GM23248 (cell line): ENCODE data around the gene ASXL1. TPM values are rescaled to one million over a fixed set of nuclear protein-coding genes. Genes with fewer than 3 reads are reported as not detected.
A peak's percentile ranks its signal among the peaks of the same experiment; 100 is the strongest.

Experiments
- DNase-seq: peaks from one replicate; pipeline ENCODE4 v3.0.0-alpha.2; 2015
- H2AFZ ChIP-seq: fragments of 200-600 bp; sonication (generic); 2 replicates; pipeline ENCODE4 v1.6.1; 2016; ENCODE audit warnings: antibody characterized with exemption
- H3F3A ChIP-seq: fragments of 200-600 bp; sonication (generic); 2 replicates; pipeline ENCODE4 v1.6.1; 2016; ENCODE audit warnings: mild to moderate bottlenecking, antibody characterized with exemption, mixed run types; ENCODE audit not compliant: insufficient read depth
- H3K27ac ChIP-seq: fragments of 200-600 bp; sonication (generic); 2 replicates; pipeline ENCODE4 v1.5.1; 2016; ENCODE audit warnings: mild to moderate bottlenecking
- H3K27me3 ChIP-seq: fragments of 200-600 bp; sonication (generic); replicated peaks from 2 replicates; pipeline ENCODE4 v1.6.1; 2016; ENCODE audit warnings: mild to moderate bottlenecking; ENCODE audit not compliant: insufficient read depth
- H3K36me3 ChIP-seq: fragments of 200-600 bp; sonication (generic); 2 replicates; pipeline ENCODE4 v1.6.1; 2016; ENCODE audit warnings: low read depth, mild to moderate bottlenecking
- H3K4me1 ChIP-seq: fragments of 200-600 bp; sonication (generic); 2 replicates; pipeline ENCODE4 v1.6.1; 2016; ENCODE audit warnings: mild to moderate bottlenecking; ENCODE audit not compliant: insufficient read depth
- H3K4me2 ChIP-seq: fragments of 200-600 bp; sonication (generic); one replicate; pipeline ENCODE4 v1.6.1; 2016; ENCODE audit warnings: mild to moderate bottlenecking; ENCODE audit not compliant: unreplicated experiment
- H3K4me3 ChIP-seq: fragments of 200-600 bp; sonication (generic); 2 replicates; pipeline ENCODE4 v1.5.1; 2016; ENCODE audit warnings: mild to moderate bottlenecking
- H3K79me2 ChIP-seq: fragments of 200-600 bp; sonication (generic); 2 replicates; pipeline ENCODE4 v1.6.1; 2016; ENCODE audit warnings: mild to moderate bottlenecking; ENCODE audit not compliant: insufficient read depth
- H3K9ac ChIP-seq: fragments of 200-600 bp; sonication (generic); 2 replicates; pipeline ENCODE4 v1.6.1; 2016; ENCODE audit warnings: mild to moderate bottlenecking
- H3K9me2 ChIP-seq: fragments of 200-600 bp; sonication (generic); 2 replicates; pipeline ENCODE4 v1.6.1; 2016; ENCODE audit warnings: mixed run types, mild to moderate bottlenecking, moderate library complexity; ENCODE audit not compliant: insufficient read depth
- H3K9me3 ChIP-seq: fragments of 200-600 bp; sonication (generic); one replicate; pipeline ENCODE4 v1.6.1; 2017; ENCODE audit warnings: low read depth
- H4K20me1 ChIP-seq: fragments of 200-600 bp; sonication (generic); 2 replicates; pipeline ENCODE4 v1.6.0; 2016; ENCODE audit not compliant: insufficient read depth
- EZH2 ChIP-seq: fragments of 200-600 bp; sonication (generic); IDR thresholded peaks from 2 replicates; pipeline ENCODE4 v1.6.1; 2018; ENCODE audit warnings: antibody characterized with exemption, mild to moderate bottlenecking; ENCODE audit not compliant: insufficient read depth, poor library complexity, severe bottlenecking
- EZH2phosphoT487 ChIP-seq: fragments of 200-600 bp; sonication (generic); IDR thresholded peaks from 2 replicates; pipeline ENCODE4 v1.6.1; 2018; ENCODE audit warnings: antibody characterized with exemption, moderate library complexity, mild to moderate bottlenecking, low read depth; ENCODE audit not compliant: insufficient read depth
- WGBS, 2 experiments: methylation state at CpG; one replicate each; pipeline ENCODE4 v1.1.6; 2015 to 2017; ENCODE audit warnings: low lambda C conversion rate in 2 of 2, low coverage in 1 of 2; ENCODE audit errors: missing lambda C conversion rate in 2 of 2; 5-methylcytosine and 5-hydroxymethylcytosine counted together
- in situ Hi-C: fragments of 300-500 bp; cut with MboI; formaldehyde crosslinking; loops from 2 replicates; pipeline ENCODE4 v1.15.0; 2020
- polyA plus RNA-seq: library from polyadenylated mRNA; unstranded; fragments of >200 nt; fragmentation: Nextera tagmentation; extraction: Ambion mirVana; gene quantifications from 2 replicates; pipeline ENCODE4 v1.2.1, GENCODE V29; 2016
- total RNA-seq: library from RNA; depleted of rRNA; stranded (reverse); fragments of >200 nt; shearing (Covaris generic); gene quantifications from 2 replicates; pipeline ENCODE4 v1.2.3, GENCODE V29; 2014; rRNA removed

ASXL1 gene
- total and polyA plus RNA-seq, 2 experiments from 2014 or later: 13.8 to 39.9 TPM

DNA sequence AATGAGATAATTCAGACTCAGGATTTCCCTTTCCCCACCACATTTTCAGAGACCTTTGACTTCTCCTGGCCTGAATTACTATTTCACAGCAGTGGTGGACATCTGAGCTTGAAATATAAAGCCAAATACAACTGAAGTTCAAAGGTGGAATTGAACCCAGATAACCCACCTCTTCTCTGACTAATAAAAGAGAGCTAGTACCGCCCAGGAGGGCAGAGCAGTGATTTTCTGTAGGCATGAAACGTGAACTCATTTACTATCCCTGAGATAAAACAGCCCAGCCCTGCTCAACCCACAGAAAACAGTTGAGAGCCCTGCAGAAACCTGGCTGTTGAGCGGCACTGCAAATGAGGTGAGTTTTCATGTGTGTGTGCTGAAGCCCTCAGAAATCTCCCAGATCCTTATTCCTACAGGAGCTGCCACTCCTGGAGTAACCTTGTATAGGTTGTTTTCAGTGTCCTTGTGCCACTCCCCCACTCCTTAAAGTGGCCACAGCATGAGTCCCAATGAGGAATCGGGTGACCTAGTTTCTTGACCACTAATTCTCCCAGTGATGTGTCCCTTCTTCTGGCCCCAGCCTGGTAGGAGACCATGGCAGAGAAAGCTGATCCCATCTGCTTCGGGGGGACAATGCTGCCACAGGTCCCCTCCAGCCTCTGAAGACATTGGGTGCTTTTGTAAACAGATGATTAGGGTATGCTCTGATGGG is 127.8 kb downstream of the ASXL1 start:
- H3K9me2 ChIP-seq: no peaks in the 10 kb centered on the region
- H3K27me3 ChIP-seq: no peaks in the 10 kb centered on the region
- WGBS, 2 experiments: 35 to 49% methylated on average over 5 of the region's 5 CpGs
- in situ Hi-C loops: no loop called here
- H4K20me1 ChIP-seq: no peaks in the 10 kb centered on the region
- H3K4me3 ChIP-seq: no peak overlapping the region
- H2AFZ ChIP-seq: peak overlapping the region; percentile 76; the same call in 1 of the 2 replicates
- H3K4me1 ChIP-seq: no peaks in the 10 kb centered on the region
- peaks cover 15% of the 10 kb centered on the region; the same call in 1 of the 2 replicates for H3F3A ChIP-seq
- H3K79me2 ChIP-seq: peaks cover 7% of the 10 kb centered on the region
- no peaks in the 10 kb centered on the region for H3K9me3 ChIP-seq
- 0 out of 2 replicates have a peak overlapping the region, but pooled peaks have one; percentile 76 for H3K9ac ChIP-seq
- no peak overlapping the region for H3K27ac ChIP-seq
- no peak for TF ChIP-seq EZH2phosphoT487
- H3K36me3 ChIP-seq: no peaks in the 10 kb centered on the region
- DNase-seq: no peak
- H3K4me2 ChIP-seq: no peak overlapping the region

DNA sequence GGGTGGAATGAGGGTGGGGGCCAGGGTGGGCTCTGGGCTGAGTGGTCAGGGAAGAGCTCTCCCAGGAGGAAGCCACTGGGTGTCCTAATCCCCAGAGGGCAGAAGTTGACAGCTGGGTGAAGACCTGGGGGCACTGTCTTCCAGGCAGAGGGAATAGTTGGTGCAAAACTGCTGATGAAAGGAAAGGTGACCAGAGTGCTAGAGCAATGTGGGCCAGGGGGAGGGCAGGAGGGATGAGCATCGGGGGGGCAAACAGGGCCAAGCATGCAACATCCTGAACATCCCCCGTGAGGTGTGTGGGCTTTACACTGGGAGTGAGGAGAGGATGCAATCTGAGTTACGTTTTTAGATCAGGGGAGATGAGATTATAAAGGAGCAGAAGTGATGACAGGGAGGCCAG is 129.2 kb downstream of the ASXL1 start:
- no peak for DNase-seq

DNA sequence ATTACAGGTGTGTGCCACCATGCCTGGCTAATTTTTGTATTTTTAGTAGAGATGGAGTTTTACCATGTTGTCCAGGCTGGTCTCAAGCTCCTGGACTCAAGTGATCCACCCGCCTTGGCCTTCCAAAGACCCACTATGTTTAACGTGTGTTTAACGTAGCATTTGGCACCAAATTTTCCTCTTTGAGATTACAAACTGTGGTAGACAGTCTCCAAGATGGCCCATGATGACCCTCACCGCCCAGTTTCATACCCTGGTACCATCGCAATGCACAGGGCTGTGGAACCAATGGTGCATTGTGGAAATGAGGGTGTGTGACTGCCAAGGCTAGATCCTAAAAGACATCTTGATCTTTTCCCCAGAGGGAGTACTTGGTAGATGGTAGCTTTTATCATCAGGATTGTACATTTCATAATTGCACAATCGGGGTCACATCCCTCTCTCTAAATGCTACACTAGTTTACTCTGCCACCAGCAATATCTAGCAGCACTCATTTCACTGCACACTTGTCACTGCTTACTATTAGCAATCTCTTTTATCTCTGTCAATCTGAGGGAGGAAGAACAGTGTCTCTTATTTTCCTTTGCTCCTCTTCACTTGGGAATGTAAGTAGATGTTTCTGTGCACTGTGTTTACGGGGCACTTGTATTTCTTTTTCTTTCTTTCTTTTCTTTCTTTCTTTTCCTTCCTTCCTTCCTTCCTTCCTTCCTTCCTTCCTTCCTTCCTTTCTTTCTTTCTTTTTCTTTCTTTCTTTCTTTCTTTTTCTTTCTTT is 130.1 kb downstream of the ASXL1 start:
- H3F3A ChIP-seq: peaks cover 15% of the 10 kb centered on the region; the same call in 1 of the 2 replicates
- no peaks in the 10 kb centered on the region for H3K4me1 ChIP-seq
- no peaks in the 10 kb centered on the region for H3K9me2 ChIP-seq
- no peak overlapping the region for H3K4me3 ChIP-seq
- no peaks in the 10 kb centered on the region for H3K79me2 ChIP-seq
- H3K27me3 ChIP-seq: no peaks in the 10 kb centered on the region
- H3K36me3 ChIP-seq: no peaks in the 10 kb centered on the region
- DNase-seq: no peak
- 80% methylated on average over 7 of the region's 7 CpGs for WGBS, 2 experiments
- no peak overlapping the region for H3K4me2 ChIP-seq
- H3K27ac ChIP-seq: no peak overlapping the region
- no peaks in the 10 kb centered on the region for H4K20me1 ChIP-seq
- no peak overlapping the region for H2AFZ ChIP-seq
- in situ Hi-C loops: no loop called here
- TF ChIP-seq EZH2phosphoT487 (no peak), EZH2 (no peak)
- H3K9me3 ChIP-seq: no peaks in the 10 kb centered on the region
- no peak overlapping the region for H3K9ac ChIP-seq

More for the DNA sequence above, 129.2 kb downstream of the ASXL1 start:
- Histone ChIP-seq H4K20me1 (no peaks in the 10 kb centered on the region), H3K27me3 (no peaks in the 10 kb centered on the region), H3K9me3 (no peaks in the 10 kb centered on the region), H3F3A (peaks cover 15% of the 10 kb centered on the region; the same call in 1 of the 2 replicates), H3K27ac (no peak overlapping the region), H3K9ac (no peak overlapping the region), H3K79me2 (no peaks in the 10 kb centered on the region; the same call in 1 of the 2 replicates), H3K9me2 (no peaks in the 10 kb centered on the region), H3K4me2 (no peak overlapping the region), H3K36me3 (no peaks in the 10 kb centered on the region), H3K4me1 (no peaks in the 10 kb centered on the region), H2AFZ (no peak overlapping the region), H3K4me3 (no peak overlapping the region)
- in situ Hi-C loops: no loop called here
- WGBS, 2 experiments: 58 to 76% methylated on average over 2 to 3 of the region's 3 CpGs
- TF ChIP-seq EZH2phosphoT487 (no peak), EZH2 (no peak)

Other genes starting within 250 kb of the ASXL1 start
- gene TM9SF4, start 248.6 kb upstream of the ASXL1 start, total RNA-seq: 40.3 and 41.3 TPM in 2 replicates
- 35.2 and 38.6 TPM in 2 replicates for gene TM9SF4, start 248.6 kb upstream of the ASXL1 start, polyA plus RNA-seq
- 2.1 and 4.2 TPM in 2 replicates for gene PLAGL2, start 150.6 kb upstream of the ASXL1 start, total RNA-seq
- 3.7 and 4.1 TPM in 2 replicates for gene PLAGL2, start 150.6 kb upstream of the ASXL1 start, polyA plus RNA-seq
- gene POFUT1, start 150.5 kb upstream of the ASXL1 start, total RNA-seq: 54.1 and 78.4 TPM in 2 replicates
- gene POFUT1, start 150.5 kb upstream of the ASXL1 start, polyA plus RNA-seq: 32.5 and 35.4 TPM in 2 replicates
- gene KIF3B, start 80.7 kb upstream of the ASXL1 start, total RNA-seq: 25.9 and 28.3 TPM in 2 replicates
- 8.4 and 8.8 TPM in 2 replicates for gene KIF3B, start 80.7 kb upstream of the ASXL1 start, polyA plus RNA-seq
- gene NOL4L, start 227.0 kb downstream of the ASXL1 start, total RNA-seq: 5.2 and 8.7 TPM in 2 replicates
- 7.9 and 8.3 TPM in 2 replicates for gene NOL4L, start 227.0 kb downstream of the ASXL1 start, polyA plus RNA-seq